GM19324 (cell line): ENCODE measurements around the gene LRRC32.

Experiments used
- ATAC-seq: cut with Tn5 transposase; IDR thresholded peaks from one replicate; pipeline ENCODE4 v1.9.1; 2021; ENCODE audit warnings: mild to moderate bottlenecking, moderate library complexity; ENCODE audit not compliant: unreplicated experiment, low FRiP score

The LRRC32 gene

DNA sequence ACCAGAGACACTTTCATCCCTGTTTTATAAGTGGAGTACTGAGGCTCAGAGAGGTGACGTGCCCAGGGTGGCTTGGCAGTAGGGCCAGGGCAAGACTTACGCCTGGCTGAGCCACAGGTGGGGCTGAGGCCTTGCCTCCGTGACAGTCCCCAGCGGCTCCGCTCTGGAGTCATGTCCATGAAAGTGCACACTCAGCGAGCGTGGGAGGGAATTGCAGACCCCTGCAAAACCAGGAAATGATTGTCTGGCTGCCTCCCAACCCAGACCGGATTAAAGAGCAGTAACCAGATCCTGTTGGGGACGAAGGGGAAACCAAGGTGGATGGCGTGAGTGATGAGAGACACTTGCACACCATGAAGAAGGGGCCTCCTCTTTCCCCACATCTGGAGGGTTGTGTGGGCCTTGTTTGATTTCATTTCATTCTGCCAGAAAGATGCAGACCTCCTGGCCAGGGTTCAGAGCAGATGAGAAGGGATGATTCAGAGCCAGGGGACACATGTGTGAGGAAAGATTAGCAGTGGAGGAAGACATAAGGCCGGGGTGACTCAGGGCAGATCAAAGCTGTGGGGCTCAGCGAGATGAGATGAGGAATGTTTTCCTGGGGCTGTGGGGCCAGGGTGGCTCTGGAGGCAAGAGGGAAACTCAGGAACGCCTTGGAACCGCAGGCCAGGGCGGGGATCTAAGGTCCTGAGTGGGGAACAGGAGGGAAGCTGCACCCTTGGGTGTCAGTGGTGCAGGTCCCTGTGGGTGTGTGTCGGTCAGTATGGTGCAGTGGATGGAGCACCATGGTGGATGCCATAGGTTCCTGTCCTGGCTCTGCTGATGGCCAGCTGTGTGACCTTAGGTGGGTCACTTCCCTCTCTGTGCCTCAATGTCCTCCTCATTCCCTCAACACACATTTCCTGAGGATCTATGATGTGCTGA, 29.9 kb upstream of the LRRC32 start:
- ATAC-seq, result no peak

GRCh38 chr11:76699451-76700091, 29.0 kb upstream of the LRRC32 start:
- no peak for ATAC-seq

GRCh38 chr11:76698321-76699043, 27.9 kb upstream of the LRRC32 start:
- ATAC-seq, result no peak

DNA sequence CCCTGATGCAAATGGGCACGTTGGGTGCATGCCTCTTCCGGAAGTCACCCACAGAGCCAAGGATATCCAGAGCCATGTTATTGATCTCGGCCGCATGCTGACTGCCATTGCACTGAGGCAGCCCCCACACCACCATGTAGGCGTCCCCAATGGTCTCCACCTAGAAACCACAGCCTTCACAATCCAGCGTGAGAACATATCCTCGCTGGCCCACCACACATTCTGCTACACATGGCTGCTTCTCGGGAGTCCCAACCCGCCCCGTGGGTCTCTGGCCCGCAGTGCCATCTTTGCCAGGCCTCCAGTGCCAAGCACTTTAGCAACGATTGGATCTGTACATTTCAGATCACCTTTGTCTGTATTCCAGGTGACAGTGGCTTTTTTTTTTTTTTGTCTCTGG, 26.2 kb upstream of the LRRC32 start:
- ATAC-seq, result no peak

DNA sequence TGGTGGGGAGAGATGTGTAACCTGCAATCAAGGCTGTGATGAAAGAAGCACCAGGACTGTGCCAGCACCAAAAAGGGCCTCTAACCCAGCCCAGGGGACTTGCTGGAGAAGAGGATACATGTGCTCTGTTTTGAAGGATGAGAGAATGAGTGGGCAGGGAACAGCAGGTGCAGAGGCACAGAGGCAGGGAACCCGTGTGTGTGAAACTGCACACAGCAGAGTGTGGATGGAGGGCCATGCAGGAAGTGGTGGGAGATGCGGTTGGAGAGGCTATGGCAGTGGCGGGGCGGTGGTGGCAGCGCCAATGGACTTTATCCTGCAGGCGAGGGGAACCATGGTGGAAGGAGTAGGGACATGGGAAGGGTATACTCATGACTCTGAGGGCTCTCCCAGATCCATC, 25.2 kb upstream of the LRRC32 start:
- ATAC-seq, result no peak

DNA sequence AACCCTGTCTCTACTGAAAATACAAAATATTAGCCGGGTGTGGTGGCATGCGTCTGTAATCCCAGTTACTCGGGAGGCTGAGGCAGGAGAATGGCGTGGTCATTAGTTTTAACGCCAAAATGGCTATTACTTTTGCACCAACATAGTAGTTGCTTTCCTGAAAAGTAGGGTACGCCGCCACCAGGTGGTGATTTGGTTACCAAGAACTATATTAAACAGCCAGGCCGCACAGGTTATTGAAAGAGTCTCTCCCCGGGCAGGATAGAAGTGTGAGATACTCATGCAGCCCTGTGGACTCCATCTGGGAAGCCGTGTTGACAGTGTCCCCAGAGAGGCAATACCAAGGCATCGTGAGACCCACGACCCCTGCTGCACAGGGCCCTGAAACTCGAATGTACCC, 24.6 kb upstream of the LRRC32 start:
- no peak for ATAC-seq

DNA sequence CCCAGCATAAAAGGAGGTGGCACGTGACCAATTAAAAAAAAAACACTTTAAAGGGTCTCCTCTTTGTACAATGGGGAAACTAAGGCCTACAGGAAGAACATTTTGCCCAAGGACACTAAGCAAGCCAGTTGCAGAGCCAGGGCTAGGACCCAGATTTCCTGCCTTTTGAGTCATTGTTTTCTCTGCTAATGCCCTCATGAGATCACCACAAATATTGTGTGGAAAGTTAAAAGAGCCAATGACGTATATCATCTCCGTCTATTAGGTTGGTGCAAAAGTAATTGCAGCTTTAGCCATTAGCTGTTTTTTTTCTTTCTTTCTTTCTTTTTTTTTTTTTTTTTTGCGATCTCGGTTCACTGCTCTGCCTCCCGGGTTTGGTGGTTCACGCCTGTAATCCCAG, 24.1 kb upstream of the LRRC32 start:
- ATAC-seq, result no peak

- no peak for ATAC-seq
Measured at GRCh38 chr11:76693806-76694205, 23.3 kb upstream of the LRRC32 start.

GRCh38 chr11:76692956-76693355, 22.4 kb upstream of the LRRC32 start:
- no peak for ATAC-seq

DNA sequence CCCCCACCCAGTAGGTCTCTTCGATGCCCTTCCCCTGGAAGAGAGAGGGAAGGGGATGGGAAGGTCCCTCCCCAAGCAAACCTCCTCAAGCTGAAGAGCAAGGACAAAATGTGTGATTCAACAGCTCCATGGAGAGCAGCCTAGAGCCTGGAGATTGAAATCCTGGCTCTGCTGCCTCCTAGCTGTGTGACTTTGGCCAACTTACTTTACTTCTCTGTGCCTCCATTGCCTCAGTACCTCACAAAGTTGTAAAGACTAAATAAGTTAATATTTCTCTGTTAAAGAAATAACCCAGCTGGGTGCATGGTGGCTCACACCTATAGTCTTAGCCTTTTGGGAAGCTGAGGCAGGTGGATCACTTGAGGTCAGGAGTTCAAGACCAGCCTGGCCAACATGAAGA, 21.1 kb upstream of the LRRC32 start:
- ATAC-seq, result no peak

- no peak for ATAC-seq
Measured at GRCh38 chr11:76690736-76691135, 20.2 kb upstream of the LRRC32 start.

DNA sequence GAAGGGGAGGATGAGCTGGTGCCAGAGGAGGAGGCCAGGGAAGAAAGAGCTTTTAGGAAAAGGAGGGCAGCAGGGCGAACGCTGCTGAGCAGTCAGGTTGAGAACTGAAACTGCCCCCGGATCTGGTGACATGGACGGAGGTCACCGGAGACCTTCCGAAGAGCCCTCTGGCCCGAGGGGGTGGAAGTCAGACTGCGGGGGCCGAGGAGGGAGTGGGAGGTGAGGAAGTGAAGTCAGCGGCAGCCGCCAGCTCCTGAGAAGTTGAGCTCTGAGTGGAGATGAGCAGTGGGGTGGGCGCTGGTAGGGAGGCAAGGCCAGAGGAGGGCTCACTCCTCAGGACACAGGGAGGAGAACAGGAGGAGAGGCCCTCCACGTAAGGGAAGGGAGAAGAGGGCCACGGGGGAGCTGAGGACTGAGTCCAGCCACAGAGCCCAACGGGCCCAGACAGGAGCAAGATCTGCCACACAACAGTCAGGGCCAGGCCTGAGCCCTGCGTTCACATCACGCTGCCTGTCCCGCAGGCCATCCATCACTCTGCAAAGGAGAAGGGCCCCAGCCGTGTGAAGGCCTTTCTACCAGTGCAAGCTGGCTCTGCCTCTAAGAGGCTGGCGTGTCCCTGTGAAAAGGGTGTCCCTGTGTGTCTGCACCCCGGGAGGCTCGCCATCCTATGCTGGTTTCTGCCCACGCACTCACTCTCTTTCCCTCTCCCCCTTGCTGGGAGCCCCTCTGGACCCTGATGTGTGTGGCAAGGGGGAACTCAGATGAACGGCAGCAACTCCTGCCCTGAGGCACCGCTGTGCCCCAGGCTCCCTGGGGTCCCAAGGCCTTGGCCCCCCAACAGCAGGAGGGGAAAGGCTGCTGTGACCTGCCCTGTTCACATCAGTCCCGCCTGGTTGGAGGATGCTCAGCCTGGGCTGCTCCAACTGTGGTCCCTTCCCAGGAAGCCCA, 19.0 kb upstream of the LRRC32 start:
- no peak for ATAC-seq

DNA sequence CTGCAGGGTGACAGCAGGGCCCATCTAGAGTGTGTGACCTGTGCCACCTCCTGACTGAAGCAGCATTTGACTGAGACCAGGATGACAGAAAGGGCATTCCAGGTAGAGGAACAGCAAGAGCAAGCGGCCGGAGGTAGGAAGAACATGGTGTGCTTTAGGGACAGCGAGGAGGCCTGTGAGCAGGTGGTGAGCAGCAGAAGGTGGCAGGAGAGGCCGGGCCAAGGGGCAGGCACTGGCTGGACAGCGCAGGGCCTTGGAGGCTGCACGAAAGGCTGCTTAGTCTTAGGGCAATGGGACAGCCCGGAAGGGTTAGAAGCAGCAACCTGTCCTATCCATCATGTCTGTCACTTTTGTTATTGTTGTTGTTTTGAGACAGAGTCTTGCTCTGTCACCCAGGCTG, 17.6 kb upstream of the LRRC32 start:
- no peak for ATAC-seq

- ATAC-seq, result no peak
Measured at GRCh38 chr11:76686261-76687079, 15.9 kb upstream of the LRRC32 start.

- ATAC-seq, result no peak
Measured at GRCh38 chr11:76685831-76686230, 15.3 kb upstream of the LRRC32 start.

DNA sequence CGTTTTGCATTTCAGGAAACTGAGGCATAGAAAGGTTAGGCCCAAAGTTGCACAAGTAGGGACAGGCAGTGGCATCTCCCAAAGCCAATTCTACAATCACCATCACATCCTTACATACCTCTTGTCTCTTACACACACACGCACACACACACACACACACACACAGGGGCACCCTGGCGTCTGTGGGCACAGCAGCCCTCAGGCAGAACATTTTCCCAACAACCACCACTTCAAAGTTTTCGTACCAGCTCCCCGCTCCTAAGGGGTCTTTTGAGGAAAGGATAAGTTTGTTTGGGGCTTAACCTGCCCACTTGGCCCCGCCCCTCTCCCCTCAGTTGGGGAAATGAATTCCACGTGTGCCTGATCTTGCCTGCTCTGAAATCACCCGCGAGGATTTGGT, 14.7 kb upstream of the LRRC32 start:
- no peak for ATAC-seq

DNA sequence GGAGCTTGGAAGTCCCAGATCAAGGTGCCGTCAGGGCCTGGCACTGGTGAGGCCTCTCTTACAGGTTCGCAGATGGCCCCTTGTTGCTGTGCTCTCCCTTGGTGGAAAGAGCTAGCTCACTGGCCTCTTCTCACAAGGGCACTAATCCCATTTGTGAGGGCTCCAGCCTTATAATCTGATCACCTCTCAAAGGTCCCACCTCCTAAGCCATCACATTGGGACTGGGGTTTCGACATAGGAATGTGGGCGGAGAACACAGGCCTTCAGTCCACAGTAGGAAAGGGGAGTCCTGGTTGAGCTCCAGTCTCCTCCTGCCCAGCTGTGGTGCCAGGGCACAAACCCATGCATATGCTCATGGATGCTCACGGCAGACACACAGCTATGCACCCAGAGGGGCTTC, 14.0 kb upstream of the LRRC32 start:
- no peak for ATAC-seq

DNA sequence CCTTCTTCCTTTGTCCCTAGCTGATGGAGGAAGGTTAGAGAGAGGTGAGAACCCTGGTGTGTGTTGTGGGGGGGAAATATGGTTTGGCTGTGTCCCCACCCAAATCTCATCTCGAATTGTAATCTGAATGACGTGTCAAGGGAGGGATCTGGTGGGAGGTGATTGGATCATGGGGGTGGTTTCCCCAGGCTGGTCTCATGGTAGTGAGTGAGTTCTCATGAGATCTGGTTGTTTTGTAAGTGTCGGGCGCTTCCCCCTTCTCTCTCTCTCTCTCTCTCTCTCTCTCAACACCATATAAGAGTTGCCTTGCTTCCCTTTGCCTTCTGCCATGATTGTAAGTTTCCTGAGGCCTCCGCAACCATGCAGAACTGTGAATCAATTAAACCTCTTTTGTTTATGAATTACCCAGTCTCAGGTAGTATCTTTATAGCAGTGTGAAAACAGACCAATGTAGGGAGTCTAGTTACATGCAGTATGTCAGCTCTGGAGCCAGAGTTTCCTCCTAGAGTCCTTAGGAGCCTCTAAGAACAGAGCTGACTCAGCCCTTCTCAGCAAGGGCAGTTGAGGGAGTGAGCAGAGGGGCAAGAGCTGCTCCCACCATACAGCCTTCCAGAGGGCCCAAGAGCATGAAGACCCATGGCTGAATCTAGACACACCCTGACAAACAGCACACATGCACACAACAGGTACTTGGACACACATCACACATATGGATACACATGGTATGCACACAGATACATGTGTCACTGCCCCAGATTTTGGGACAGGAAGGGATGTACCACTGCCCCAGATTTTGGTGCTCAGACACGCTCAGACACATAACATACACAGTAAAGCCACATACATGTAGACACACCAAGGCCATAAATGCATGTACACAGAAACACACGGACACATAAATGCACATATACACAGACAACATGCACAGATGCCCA, 12.9 kb upstream of the LRRC32 start:
- ATAC-seq, result no peak
